Measurements from ENCODE around the gene ADNP.

Gene ADNP

DNA sequence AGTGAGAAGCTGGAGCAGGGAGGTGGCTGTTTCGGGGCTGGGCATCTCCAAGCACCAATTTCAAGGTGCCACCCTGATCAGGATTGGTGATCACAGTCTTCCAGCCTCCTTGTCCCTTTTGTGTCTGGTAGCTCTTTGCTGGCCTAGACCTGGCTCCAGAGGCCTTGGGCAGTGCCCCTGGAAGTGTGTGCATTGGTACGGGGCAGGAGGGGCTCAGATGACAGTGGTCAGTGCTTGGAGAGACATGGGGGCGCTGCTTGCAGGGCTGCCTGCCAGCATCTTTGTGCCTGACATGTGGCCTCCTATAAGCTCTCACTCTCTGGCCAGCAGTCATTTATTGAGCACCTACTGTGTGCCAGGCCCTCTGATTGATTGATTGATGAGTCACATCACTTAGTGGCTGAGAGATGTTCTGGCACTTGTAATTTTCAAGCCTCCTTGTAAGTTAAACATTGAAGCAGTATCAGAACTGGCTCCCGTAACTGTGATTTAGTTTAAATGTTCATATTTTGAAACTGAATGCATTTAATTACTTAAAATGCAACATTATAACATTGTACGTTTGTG lies 74.7 kb downstream of the ADNP start:
- H3K4me3 ChIP-seq (ENCODE audit: low read depth, low read length), result no peak overlapping the region
- DNase-seq (ENCODE audit: low read depth), result no peak

DNA sequence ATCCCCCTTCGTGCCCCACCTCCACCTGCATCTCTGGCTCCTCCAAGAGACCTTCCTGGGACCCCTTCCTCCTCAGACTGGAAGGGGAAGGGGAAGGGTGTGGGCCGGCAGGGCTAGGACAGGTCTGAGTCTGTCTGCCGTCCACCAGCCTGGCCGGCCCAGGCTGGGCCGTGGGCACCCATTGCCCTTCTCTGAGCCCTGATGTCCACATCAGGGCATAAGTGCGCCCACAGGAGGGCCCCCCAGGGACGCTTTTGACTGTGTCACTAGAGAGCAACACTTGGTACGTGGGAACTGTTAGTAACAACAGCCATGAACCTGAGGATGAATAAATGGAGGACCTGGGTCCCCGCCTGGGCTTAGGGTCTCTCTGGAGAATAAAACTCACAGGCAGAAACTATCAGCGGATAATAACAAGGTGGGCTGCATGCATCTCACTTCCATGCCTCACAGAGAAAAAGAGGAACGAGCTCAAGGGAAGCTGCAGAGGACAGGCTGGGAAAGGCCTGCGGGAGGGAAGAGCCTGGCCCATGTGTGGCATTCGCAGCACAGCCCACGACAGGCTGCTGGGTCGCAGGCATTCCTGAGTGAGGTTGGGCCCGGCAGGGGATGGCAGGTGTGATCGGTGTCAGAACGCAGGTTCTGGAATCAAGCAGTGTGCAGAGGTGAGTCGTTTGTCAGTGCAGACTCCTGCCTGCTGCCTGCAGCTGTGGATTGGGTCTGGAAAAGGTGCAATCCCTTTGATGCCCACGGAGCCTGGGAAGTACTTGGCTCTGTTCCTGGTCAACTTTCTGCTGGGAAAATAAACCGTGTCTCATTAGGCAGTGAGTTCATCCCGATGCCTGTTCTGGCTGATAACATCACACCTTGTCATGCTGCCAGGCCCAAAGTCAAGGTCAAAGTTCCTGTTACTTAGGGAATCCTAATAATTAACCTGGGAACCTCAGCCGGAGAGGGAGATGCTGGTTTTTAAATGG lies 75.5 kb downstream of the ADNP start:
- DNase-seq (ENCODE audit: low read depth), result no peak

DNA sequence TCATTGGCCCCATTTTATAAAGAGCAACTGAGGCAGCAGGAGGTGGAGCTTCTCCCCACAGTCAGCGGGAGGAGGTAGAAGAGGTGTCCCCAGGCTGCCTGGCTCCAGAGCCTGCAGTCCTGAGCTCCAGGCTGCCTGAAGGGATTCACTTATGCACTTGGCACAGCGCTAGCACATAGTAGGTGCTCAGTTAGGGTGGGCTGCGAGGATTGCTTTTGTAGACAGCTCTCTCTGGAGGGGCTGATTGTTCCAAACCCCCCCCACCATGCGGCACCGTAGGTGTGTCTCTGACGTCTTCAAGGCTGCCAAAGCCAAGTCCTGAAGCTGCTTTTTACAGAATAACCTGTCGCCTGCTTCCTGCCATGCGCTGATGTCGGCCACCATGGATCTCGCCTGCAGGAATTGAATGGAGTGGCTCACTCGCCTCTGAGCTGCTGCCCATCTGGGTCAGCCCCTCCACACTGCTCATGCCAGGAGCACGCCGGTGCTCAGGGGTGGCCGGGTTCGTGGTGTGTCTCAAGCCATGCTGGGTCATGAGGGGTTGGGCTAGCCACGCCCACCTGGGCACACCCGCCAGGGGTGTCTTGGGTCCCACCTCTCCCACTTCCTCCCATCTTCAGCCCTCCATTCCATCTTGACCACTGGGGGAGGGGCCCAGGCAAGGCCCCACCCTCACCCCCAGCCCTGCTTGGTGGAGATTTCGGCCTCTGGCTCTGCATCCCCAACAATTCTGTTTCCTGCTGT lies 76.6 kb downstream of the ADNP start:
- H3K4me3 ChIP-seq (ENCODE audit: low read depth, low read length), result no peak overlapping the region
- DNase-seq (ENCODE audit: low read depth), result no peak

More for the DNA sequence above, 75.5 kb downstream of the ADNP start:
- no peak overlapping the region for H3K4me3 ChIP-seq (ENCODE audit: low read depth, low read length)

DNA sequence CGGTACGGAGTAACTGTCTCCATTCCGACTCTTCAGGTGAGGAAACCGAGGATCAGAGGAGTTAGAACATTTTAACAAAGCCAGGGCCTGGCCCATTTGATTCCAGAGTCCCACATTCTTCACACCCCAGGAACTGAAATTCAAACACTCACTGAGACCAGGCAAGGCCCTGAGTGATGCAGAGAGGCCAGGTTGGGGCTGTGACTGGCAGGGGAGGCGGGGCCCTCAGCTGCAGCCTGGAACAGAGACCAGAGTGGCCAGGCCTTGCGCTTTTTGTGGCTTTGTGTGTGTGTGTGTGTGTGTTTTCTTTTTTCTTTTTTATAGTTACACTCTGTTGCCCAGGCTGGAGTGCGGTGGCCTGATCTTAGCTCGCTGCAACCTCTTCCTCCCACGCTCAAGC lies 79.2 kb downstream of the ADNP start:
- no peak for DNase-seq (ENCODE audit: low read depth)
- H3K4me3 ChIP-seq (ENCODE audit: low read depth, low read length), result no peak overlapping the region

DNA sequence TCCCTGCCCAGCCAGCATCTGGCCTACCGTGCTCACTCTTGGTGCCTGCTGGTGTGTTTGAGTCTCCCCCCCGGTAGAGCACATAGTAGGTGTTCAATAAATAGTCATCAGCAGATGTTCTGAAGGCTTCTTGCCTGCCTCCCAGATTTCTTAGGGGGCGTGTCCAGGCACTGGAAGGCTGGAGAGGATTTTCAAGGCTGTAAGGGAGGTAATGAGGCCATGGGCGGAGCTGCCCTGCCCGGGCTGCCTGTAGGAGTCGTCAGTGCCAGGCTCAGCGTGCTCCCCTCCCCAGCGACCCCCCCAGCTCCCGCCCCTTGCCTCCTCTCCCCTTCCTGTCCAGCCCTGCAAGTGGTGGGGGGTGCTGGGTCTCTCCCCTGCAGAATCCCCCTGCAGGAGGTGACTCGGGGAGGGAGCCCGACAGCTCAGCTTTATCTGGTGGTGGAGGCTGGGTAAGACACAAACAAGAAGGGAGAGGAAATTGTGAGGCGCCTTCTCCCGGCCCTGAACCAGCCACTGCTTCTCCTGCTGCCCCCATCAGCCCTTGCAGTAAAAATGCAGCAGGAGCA lies 80.4 kb downstream of the ADNP start:
- no peak overlapping the region for H3K4me3 ChIP-seq (ENCODE audit: low read depth, low read length)
- DNase-seq (ENCODE audit: low read depth), result no peak

DNA sequence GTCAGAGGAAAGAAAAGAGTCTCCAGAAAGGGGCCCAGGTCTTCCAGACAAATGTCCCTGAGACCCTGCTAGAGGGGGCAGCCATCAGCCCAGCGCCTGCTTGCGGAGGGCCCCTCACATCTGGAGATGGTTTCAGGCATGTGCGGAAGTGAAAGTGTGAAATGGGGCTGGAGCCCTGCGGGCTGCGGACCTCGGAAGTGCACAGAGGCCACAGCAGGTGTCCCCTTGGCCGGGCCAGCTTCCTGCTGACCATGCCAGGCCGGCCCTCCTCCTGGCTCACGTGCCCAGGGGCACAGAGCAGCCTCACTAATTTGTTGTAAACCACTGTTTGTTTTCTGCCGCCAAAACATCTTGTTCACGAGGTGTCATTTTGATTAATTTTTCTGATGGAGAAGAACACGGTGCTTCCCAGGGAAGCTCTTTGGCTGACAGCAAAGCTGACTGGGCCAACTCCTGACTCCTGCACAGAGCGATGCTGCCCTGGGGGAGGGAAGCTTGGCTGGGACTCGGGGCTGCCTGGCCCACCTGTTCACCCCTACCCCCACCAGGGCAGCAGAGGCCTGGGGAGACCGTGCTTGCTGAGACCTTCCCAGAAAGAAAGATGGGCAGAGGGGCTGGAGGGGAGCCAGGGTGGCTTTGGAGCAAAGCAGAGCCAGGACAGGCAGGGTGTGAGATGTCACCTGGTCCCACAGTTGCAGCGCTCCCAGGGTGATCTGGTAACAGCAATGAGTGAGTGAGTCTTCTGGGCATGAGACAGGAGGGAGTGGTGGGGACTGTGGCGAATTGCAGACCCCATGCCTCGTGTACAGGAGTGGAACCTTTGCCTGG lies 82.2 kb downstream of the ADNP start:
- H3K4me3 ChIP-seq (ENCODE audit: low read depth, low read length), result no peak overlapping the region
- DNase-seq (ENCODE audit: low read depth), result no peak

DNA sequence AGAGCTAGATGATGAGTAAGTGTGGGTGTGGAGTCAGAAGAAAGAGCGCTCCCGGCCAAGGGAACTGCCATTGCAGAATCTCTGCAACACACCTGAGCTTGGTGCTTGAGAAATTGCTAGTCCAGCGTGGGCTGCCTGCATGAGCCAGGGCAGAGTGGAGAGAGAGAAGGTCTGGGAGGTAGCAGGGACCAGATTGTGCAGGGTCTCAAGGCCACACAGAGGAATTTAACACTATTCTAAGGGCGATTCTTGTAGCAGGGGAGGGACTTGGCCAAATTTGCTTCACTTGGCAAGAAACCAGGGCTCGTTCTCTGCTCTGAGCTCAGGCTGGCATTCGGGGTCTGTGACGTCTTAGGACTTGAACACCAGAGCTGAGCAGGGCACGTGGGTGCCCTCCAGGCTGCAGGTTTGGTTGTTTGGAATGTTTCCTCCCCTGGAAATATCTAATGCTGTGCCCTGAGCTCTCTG lies 82.9 kb downstream of the ADNP start:
- no peak for DNase-seq (ENCODE audit: low read depth)
- no peak overlapping the region for H3K4me3 ChIP-seq (ENCODE audit: low read depth, low read length)

DNA sequence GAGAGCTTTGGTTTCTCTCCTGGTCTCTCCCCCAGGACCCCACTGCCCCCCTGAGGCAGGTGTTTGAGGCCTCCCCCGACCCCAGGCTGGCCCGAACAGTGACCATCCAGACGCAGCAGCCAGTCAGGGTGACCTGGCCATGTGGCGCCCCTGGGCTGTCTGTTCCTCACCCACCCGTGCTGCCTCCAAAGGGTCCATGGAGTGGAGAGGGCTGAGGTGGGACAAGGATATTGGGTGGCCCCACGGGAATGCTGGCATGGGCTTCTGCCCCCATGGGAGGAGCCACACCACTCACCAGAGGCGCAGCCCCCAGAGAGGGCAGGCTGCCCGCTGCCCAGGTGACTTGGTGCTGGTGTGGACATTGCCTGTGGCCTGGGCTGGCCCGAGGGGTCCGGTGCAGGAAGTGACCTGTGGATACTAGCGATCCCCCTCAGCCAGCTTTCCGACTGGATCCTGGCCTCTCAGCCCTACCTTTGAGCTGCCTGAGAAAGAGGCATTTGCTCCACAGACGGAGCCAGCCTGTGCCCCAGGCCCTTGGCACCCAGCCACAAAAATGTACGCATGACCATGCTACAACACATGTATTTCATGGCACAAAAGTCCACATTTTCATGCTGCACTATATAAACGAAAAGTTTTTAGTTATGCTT lies 85.5 kb downstream of the ADNP start:
- DNase-seq (ENCODE audit: low read depth), result no peak
- no peak overlapping the region for H3K4me3 ChIP-seq (ENCODE audit: low read depth, low read length)

DNA sequence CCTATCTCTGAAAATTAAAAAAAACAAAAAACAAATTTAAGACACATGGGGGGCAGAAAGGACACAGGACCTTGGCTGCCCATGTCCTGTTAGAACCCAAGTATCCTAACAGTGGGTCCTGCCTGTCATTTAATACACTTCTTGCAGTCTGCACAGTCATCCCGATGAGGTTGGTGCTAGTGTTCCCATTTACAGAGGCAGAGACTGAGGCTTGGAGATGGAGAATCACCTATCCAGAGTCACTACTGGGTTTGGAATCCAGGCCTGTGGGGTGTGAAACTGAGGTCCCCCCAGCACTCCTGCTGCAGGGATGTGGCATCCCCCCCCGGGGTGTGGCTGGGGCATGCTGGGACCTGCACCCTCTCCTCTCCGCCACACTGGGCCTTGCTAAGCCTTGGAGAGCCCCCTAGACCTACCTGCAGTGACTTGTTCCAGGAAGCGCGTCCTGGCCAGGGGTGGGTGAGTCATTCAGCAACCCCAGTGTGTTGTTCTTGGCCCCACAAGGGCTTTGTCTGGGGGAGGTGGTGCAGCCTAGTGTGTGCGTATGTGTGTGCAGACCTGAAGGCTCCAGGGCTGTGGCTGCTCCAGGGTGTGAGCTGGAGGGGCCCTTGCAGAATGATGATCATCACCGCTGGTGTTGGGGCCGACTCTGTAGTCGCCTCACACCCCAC lies 86.7 kb downstream of the ADNP start:
- peak; percentile 67 for DNase-seq (ENCODE audit: low read depth)
- H3K4me3 ChIP-seq (ENCODE audit: low read depth, low read length), result no peak overlapping the region

DNA sequence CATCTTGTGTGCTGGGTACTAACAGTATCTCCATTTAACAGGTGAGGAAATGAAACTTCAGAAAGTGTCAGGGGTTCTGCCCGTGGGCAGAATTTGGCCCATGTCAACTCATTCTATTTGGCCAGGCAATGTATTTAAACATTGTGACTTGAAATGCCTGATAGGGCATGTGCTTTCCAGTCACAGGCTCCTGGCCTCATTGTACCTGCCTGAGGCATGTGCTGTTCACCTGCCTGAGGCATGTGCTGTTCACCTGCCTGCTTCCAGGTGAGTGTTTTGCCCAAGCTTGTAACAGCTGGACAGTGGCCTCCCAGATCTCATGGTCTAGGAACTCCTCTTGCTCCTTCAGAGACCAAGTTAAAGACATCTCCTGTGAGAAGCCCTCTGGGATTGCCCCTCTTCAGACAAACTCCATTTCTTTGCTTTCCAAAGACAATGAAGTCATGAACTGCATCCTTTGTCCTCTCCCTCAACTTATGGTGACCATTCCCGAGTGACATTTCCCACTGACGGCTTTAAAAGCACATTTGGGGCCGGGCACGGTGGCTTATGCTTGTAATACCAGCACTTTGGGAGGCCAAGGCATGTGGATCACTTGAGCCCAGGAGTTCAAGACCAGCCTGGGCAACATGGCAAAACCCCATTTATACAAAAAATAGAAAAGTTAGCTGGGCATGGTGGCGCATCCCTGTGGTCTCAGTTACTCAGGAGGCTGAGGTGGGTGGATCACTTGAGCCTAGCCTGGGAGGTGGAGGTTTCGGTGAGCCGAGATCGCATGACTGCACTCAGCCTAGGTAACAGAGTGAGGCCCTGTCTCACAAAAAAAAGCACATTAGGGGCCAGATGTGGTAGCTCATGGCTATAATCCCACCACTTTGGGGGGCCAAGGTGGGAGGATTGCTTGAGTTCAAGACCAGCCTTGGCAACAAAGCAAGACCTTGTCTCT lies 87.6 kb downstream of the ADNP start:
- no peak overlapping the region for H3K4me3 ChIP-seq (ENCODE audit: low read depth, low read length)
- DNase-seq (ENCODE audit: low read depth), result no peak

DNA sequence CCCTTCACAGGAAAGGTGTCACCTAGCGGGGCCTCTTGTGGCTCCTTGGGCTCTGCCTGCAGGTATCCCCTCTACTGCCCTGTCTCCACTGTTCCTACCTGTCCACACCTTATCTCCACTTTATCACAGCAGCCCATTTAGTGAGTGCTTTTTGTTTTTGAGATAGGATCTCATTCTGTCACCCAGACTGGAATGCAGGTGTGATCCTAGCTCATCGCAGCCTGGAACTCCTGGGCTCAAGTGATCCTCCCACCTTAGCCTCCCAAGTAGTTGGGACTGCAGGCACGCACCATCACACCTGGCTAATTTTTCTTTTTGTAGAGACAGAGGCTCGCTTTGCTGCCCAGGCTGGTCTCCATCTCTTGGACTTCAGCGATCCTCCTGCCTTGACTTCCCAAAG lies 88.4 kb downstream of the ADNP start:
- no peak for DNase-seq (ENCODE audit: low read depth)
- no peak overlapping the region for H3K4me3 ChIP-seq (ENCODE audit: low read depth, low read length)

All from skeletal muscle cell (primary cell).